Measurements from ENCODE around the gene TNRC18. TPM values are rescaled to one million over a fixed set of nuclear protein-coding genes. Genes with fewer than 3 reads are reported as not detected.
A peak's percentile ranks its signal among the peaks of the same experiment; 100 is the strongest.
"Not testable (repeated sequence)": the region's sequence is repeated elsewhere in the genome, so short reads cannot be mapped to it uniquely, and the experiment has no call there.

Gene TNRC18
- total RNA-seq, 1 donor from 2014 or later: 43.3 TPM

- H3K4me3 Mint-ChIP-seq: no peak overlapping the region
- intact Hi-C loops (cut with micrococcal nuclease): no loop called here
- no peaks in the 10 kb centered on the region for H3K9me3 Mint-ChIP-seq
- H3K4me1 Mint-ChIP-seq: peaks cover 6% of the 10 kb centered on the region
- no peak for DNase-seq
- peaks cover 21% of the 10 kb centered on the region for H3K36me3 Mint-ChIP-seq (ENCODE audit: low read depth)
- H3K27ac Mint-ChIP-seq: no peak overlapping the region
- H3K27me3 Mint-ChIP-seq: no peaks in the 10 kb centered on the region
Measured at GRCh38 chr7:5377279-5377678, 46.4 kb downstream of the TNRC18 start.

- H3K4me1 Mint-ChIP-seq: peaks cover 2% of the 10 kb centered on the region
- DNase-seq: no peak
- intact Hi-C loops (cut with micrococcal nuclease): no loop called here
- H3K9me3 Mint-ChIP-seq: no peaks in the 10 kb centered on the region
- H3K36me3 Mint-ChIP-seq (ENCODE audit: low read depth): peaks cover 21% of the 10 kb centered on the region
- no peak overlapping the region for H3K27ac Mint-ChIP-seq
- no peaks in the 10 kb centered on the region for H3K27me3 Mint-ChIP-seq
- H3K4me3 Mint-ChIP-seq: no peak overlapping the region
Measured at GRCh38 chr7:5375925-5376324, 47.7 kb downstream of the TNRC18 start.

GRCh38 chr7:5374464-5374863 lies 49.2 kb downstream of the TNRC18 start:
- H3K4me3 Mint-ChIP-seq: no peak overlapping the region
- intact Hi-C loops (cut with micrococcal nuclease): no loop called here
- H3K27ac Mint-ChIP-seq: no peak overlapping the region
- no peak for DNase-seq
- no peaks in the 10 kb centered on the region for H3K9me3 Mint-ChIP-seq
- peaks cover 4% of the 10 kb centered on the region for H3K4me1 Mint-ChIP-seq
- H3K36me3 Mint-ChIP-seq (ENCODE audit: low read depth): peaks cover 26% of the 10 kb centered on the region
- H3K27me3 Mint-ChIP-seq: no peaks in the 10 kb centered on the region

GRCh38 chr7:5373300-5373699 lies 50.3 kb downstream of the TNRC18 start:
- H3K27me3 Mint-ChIP-seq: no peaks in the 10 kb centered on the region
- H3K4me1 Mint-ChIP-seq: peaks cover 5% of the 10 kb centered on the region
- H3K9me3 Mint-ChIP-seq: no peaks in the 10 kb centered on the region
- H3K36me3 Mint-ChIP-seq (ENCODE audit: low read depth): peaks cover 32% of the 10 kb centered on the region
- H3K4me3 Mint-ChIP-seq: no peak overlapping the region
- DNase-seq: no peak
- no peak overlapping the region for H3K27ac Mint-ChIP-seq
- intact Hi-C loops (cut with micrococcal nuclease): no loop called here

- H3K36me3 Mint-ChIP-seq (ENCODE audit: low read depth): peaks cover 34% of the 10 kb centered on the region
- intact Hi-C loops (cut with micrococcal nuclease): no loop called here
- DNase-seq: no peak
- no peaks in the 10 kb centered on the region for H3K9me3 Mint-ChIP-seq
- H3K4me3 Mint-ChIP-seq: no peak overlapping the region
- H3K4me1 Mint-ChIP-seq: peaks cover 9% of the 10 kb centered on the region
- H3K27ac Mint-ChIP-seq: no peak overlapping the region
- H3K27me3 Mint-ChIP-seq: no peaks in the 10 kb centered on the region
Measured at GRCh38 chr7:5370454-5371353, 52.9 kb downstream of the TNRC18 start.

- Mint-ChIP-seq H3K4me3 (no peak overlapping the region), H3K4me1 (peaks cover 20% of the 10 kb centered on the region), H3K9me3 (no peaks in the 10 kb centered on the region), H3K36me3 (ENCODE audit: low read depth) (peaks cover 28% of the 10 kb centered on the region), H3K27ac (no peak overlapping the region), H3K27me3 (no peaks in the 10 kb centered on the region)
- intact Hi-C loops (cut with micrococcal nuclease): no loop called here
- DNase-seq: no peak
Measured at GRCh38 chr7:5367661-5368060, 56.0 kb downstream of the TNRC18 start.

GRCh38 chr7:5365976-5366625 lies 57.5 kb downstream of the TNRC18 start:
- intact Hi-C loops (cut with micrococcal nuclease); H3K27me3 Mint-ChIP-seq; H3K27ac Mint-ChIP-seq; H3K4me3 Mint-ChIP-seq; H3K9me3 Mint-ChIP-seq: not testable (repeated sequence)
- DNase-seq: peak; percentile 88
- peaks cover 27% of the 10 kb centered on the region for H3K36me3 Mint-ChIP-seq (ENCODE audit: low read depth)
- peaks cover 20% of the 10 kb centered on the region for H3K4me1 Mint-ChIP-seq

GRCh38 chr7:5363729-5364128 lies 59.9 kb downstream of the TNRC18 start:
- intact Hi-C loops (cut with micrococcal nuclease): no loop called here
- Mint-ChIP-seq H3K27me3 (no peaks in the 10 kb centered on the region), H3K36me3 (ENCODE audit: low read depth) (peaks cover 36% of the 10 kb centered on the region), H3K4me1 (peaks cover 18% of the 10 kb centered on the region), H3K9me3 (no peaks in the 10 kb centered on the region), H3K27ac (peak overlapping the region; percentile 51), H3K4me3 (peak overlapping the region; percentile 47)
- DNase-seq: no peak

GRCh38 chr7:5362466-5362865 lies 61.2 kb downstream of the TNRC18 start:
- intact Hi-C loops (cut with micrococcal nuclease): no loop called here
- Mint-ChIP-seq H3K9me3 (no peaks in the 10 kb centered on the region), H3K36me3 (ENCODE audit: low read depth) (peaks cover 40% of the 10 kb centered on the region), H3K27ac (no peak overlapping the region), H3K4me1 (peaks cover 17% of the 10 kb centered on the region), H3K27me3 (no peaks in the 10 kb centered on the region), H3K4me3 (no peak overlapping the region)
- DNase-seq: no peak

GRCh38 chr7:5361446-5362127 lies 62.0 kb downstream of the TNRC18 start:
- no peaks in the 10 kb centered on the region for H3K9me3 Mint-ChIP-seq
- intact Hi-C loops (cut with micrococcal nuclease): no loop called here
- H3K27ac Mint-ChIP-seq: no peak overlapping the region
- peaks cover 14% of the 10 kb centered on the region for H3K4me1 Mint-ChIP-seq
- H3K4me3 Mint-ChIP-seq: no peak overlapping the region
- H3K27me3 Mint-ChIP-seq: no peaks in the 10 kb centered on the region
- no peak for DNase-seq
- peaks cover 41% of the 10 kb centered on the region for H3K36me3 Mint-ChIP-seq (ENCODE audit: low read depth)

- Mint-ChIP-seq H3K36me3 (ENCODE audit: low read depth) (peaks cover 44% of the 10 kb centered on the region), H3K9me3 (no peaks in the 10 kb centered on the region), H3K4me3 (no peak overlapping the region), H3K4me1 (peaks cover 12% of the 10 kb centered on the region), H3K27ac (no peak overlapping the region), H3K27me3 (no peaks in the 10 kb centered on the region)
- intact Hi-C loops (cut with micrococcal nuclease): no loop called here
- no peak for DNase-seq
Measured at GRCh38 chr7:5360971-5361370, 62.7 kb downstream of the TNRC18 start.

GRCh38 chr7:5360451-5360850 lies 63.2 kb downstream of the TNRC18 start:
- peaks cover 46% of the 10 kb centered on the region for H3K36me3 Mint-ChIP-seq (ENCODE audit: low read depth)
- intact Hi-C loops (cut with micrococcal nuclease): no loop called here
- no peak overlapping the region for H3K4me3 Mint-ChIP-seq
- H3K4me1 Mint-ChIP-seq: peaks cover 11% of the 10 kb centered on the region
- H3K27me3 Mint-ChIP-seq: no peaks in the 10 kb centered on the region
- DNase-seq: no peak
- H3K9me3 Mint-ChIP-seq: no peaks in the 10 kb centered on the region
- no peak overlapping the region for H3K27ac Mint-ChIP-seq

GRCh38 chr7:5360021-5360420 lies 63.6 kb downstream of the TNRC18 start:
- Mint-ChIP-seq H3K4me1 (peaks cover 13% of the 10 kb centered on the region), H3K36me3 (ENCODE audit: low read depth) (peaks cover 47% of the 10 kb centered on the region)
- H3K27me3 Mint-ChIP-seq; H3K27ac Mint-ChIP-seq; H3K4me3 Mint-ChIP-seq; H3K9me3 Mint-ChIP-seq; DNase-seq; intact Hi-C loops (cut with micrococcal nuclease): not testable (repeated sequence)

GRCh38 chr7:5359344-5359743 lies 64.3 kb downstream of the TNRC18 start:
- H3K27me3 Mint-ChIP-seq: no peaks in the 10 kb centered on the region
- H3K36me3 Mint-ChIP-seq (ENCODE audit: low read depth): peaks cover 50% of the 10 kb centered on the region
- H3K4me3 Mint-ChIP-seq: no peak overlapping the region
- H3K4me1 Mint-ChIP-seq: peaks cover 16% of the 10 kb centered on the region
- H3K27ac Mint-ChIP-seq: no peak overlapping the region
- DNase-seq: no peak
- intact Hi-C loops (cut with micrococcal nuclease): no loop called here
- H3K9me3 Mint-ChIP-seq: no peaks in the 10 kb centered on the region
